Natural killer cell (primary cell): Measurements from ENCODE around the gene ST6GALNAC4. TPM values are rescaled to one million over a fixed set of nuclear protein-coding genes. Genes with fewer than 3 reads are reported as not detected.

Source experiments
- ATAC-seq, 3 donors: fragments of 150-1000 bp in 2 of 3; fragments of 200-7000 bp in 1 of 3; cut with Tn5 transposase; 1 replicate in 1 of 3; 2 replicates in 2 of 3; pipeline ENCODE4 v1.10.0; 2021; ENCODE audit warnings: mild to moderate bottlenecking in 2 of 3, moderate library complexity in 2 of 3
- DNase-seq, 2 donors: peaks; one replicate each; pipeline versions ENCODE4 v3.0.0 to v3.0.0-alpha.2; 2013 to 2021; ENCODE audit warnings: mixed read lengths in 1 of 2
- H3K27ac ChIP-seq: one replicate; pipeline ENCODE4 v1.5.1; 2013; ENCODE audit warnings: mild to moderate bottlenecking, low read length
- H3K27me3 ChIP-seq: one replicate; pipeline ENCODE4 v1.6.1; 2013; ENCODE audit warnings: low read length; ENCODE audit not compliant: control insufficient read depth, insufficient read depth
- H3K36me3 ChIP-seq: one replicate; pipeline ENCODE4 v1.6.1; 2013; ENCODE audit warnings: low read length; ENCODE audit not compliant: control insufficient read depth, insufficient read depth
- H3K4me1 ChIP-seq: one replicate; pipeline ENCODE4 v1.6.1; 2013; ENCODE audit warnings: low read length; ENCODE audit not compliant: control insufficient read depth, insufficient read depth
- H3K4me3 ChIP-seq: one replicate; pipeline ENCODE4 v1.5.1; 2013; ENCODE audit warnings: low read length
- H3K9me3 ChIP-seq: one replicate; pipeline ENCODE4 v1.6.1; 2013; ENCODE audit warnings: low read length; ENCODE audit not compliant: control insufficient read depth, insufficient read depth
- H3K27ac Mint-ChIP-seq, 2 donors: one replicate each; pipeline ENCODE4 v1.8.0; 2022; ENCODE audit warnings: mild to moderate bottlenecking in 2 of 2, mixed read lengths in 2 of 2, moderate library complexity in 1 of 2
- H3K27me3 Mint-ChIP-seq, 2 donors: one replicate each; pipeline ENCODE4 v1.8.0; 2022; ENCODE audit warnings: low read depth in 2 of 2, mixed read lengths in 2 of 2
- H3K36me3 Mint-ChIP-seq: one replicate; pipeline ENCODE4 v1.8.0; 2022; ENCODE audit warnings: mixed read lengths
- H3K4me1 Mint-ChIP-seq, 2 donors: one replicate each; pipeline ENCODE4 v1.8.0; 2022; ENCODE audit warnings: mixed read lengths in 2 of 2
- H3K4me3 Mint-ChIP-seq: one replicate; pipeline ENCODE4 v1.8.0; 2022; ENCODE audit warnings: mild to moderate bottlenecking, moderate library complexity, mixed read lengths
- H3K9me3 Mint-ChIP-seq, 2 donors: one replicate each; pipeline ENCODE4 v1.8.0; 2022; ENCODE audit warnings: mixed read lengths in 2 of 2
- CTCF ChIP-seq: fragments of 200-600 bp; IDR thresholded peaks from one replicate; pipeline ENCODE4 v1.8.0; 2022; ENCODE audit warnings: antibody characterized with exemption
- WGBS: methylation state at CpG from one replicate; pipeline ENCODE4 v1.1.7; 2013; ENCODE audit warnings: missing lambda C conversion rate; ENCODE audit not compliant: insufficient coverage; 5-methylcytosine and 5-hydroxymethylcytosine counted together
- intact Hi-C: fragments of 100-400 bp; cut with micrococcal nuclease; formaldehyde crosslinking; loops from one replicate; pipeline ENCODE4 v1.14.2; 2022
- total RNA-seq, 4 donors: library from RNA; stranded (reverse); fragments of 120-200 nt in 1 of 4; gene quantifications; one replicate each; pipeline versions ENCODE4 v1.2.3 to v1.2.4, GENCODE V29; 2013 to 2022

The ST6GALNAC4 gene
- total RNA-seq, 3 donors from 2014 or later (not counting 1 experiment from before 2014, with no cell fraction given) = 18.8 to 33.0 (median 20.4) TPM

- H3K9me3 ChIP-seq = no peaks in the 10 kb centered on the region
- TF ChIP-seq CTCF = no peak
- H3K27me3 ChIP-seq = no peaks in the 10 kb centered on the region
- no peaks in the 10 kb centered on the region for H3K27me3 Mint-ChIP-seq
- no peaks in the 10 kb centered on the region for H3K36me3 Mint-ChIP-seq
- H3K27ac Mint-ChIP-seq = peak overlapping the region; percentile 4 to 92
- H3K9me3 Mint-ChIP-seq = no peaks in the 10 kb centered on the region
- peaks cover 37 to 47% of the 10 kb centered on the region in 2 donors for H3K4me1 Mint-ChIP-seq
- peaks cover 4% of the 10 kb centered on the region for H3K36me3 ChIP-seq
- ATAC-seq = no peak
- 78% methylated on average over 3 of the region's 4 CpGs for WGBS
- no peak overlapping the region for H3K4me3 ChIP-seq
- intact Hi-C loops = no loop called here
- no peak for DNase-seq
- peak overlapping the region; percentile 68 for H3K4me3 Mint-ChIP-seq
- H3K4me1 ChIP-seq = peaks cover 36% of the 10 kb centered on the region
- no peak overlapping the region for H3K27ac ChIP-seq
Observed at GRCh38 chr9:127935765-127936221, 19.0 kb upstream of the ST6GALNAC4 start.

DNA sequence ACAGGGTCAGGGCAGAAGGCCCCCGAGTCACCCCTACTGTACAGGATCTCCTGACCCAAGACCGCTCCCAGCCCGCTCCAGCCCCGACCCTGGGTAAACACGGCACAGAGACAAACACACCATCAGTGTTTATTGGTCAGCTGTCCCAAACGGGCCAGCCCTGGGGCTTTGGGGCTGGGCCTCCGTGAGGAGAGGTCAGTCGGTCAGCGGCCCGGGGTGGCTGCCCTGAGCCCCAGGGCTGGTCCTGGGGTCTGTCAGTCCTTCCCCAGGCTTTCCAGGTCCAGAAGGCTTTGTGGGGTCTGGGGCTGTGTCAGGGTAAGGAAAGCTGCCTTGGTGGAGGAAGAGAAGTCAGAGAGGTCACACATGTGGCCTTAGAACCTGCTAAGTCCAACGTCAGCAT is 18.1 kb upstream of the ST6GALNAC4 start:
- no peaks in the 10 kb centered on the region for H3K9me3 ChIP-seq
- no peaks in the 10 kb centered on the region for H3K27me3 Mint-ChIP-seq
- no peak for ATAC-seq
- TF ChIP-seq CTCF = no peak
- no peaks in the 10 kb centered on the region for H3K9me3 Mint-ChIP-seq
- 80% methylated on average over 11 of the region's 11 CpGs for WGBS
- no peaks in the 10 kb centered on the region for H3K27me3 ChIP-seq
- H3K36me3 Mint-ChIP-seq = no peaks in the 10 kb centered on the region
- H3K36me3 ChIP-seq = peaks cover 4% of the 10 kb centered on the region
- H3K4me1 ChIP-seq = peaks cover 42% of the 10 kb centered on the region
- no peak overlapping the region for H3K27ac Mint-ChIP-seq
- intact Hi-C loops = no loop called here
- no peak overlapping the region for H3K27ac ChIP-seq
- DNase-seq = no peak
- peaks cover 38 to 50% of the 10 kb centered on the region in 2 donors for H3K4me1 Mint-ChIP-seq
- H3K4me3 ChIP-seq = no peak overlapping the region
- H3K4me3 Mint-ChIP-seq = peak overlapping the region; percentile 50

- peak overlapping the region in 1 of 2 donors; percentile 52 for H3K27ac Mint-ChIP-seq
- H3K27me3 Mint-ChIP-seq = no peaks in the 10 kb centered on the region
- Histone ChIP-seq H3K27ac (no peak overlapping the region), H3K27me3 (no peaks in the 10 kb centered on the region), H3K4me3 (no peak overlapping the region), H3K36me3 (peaks cover 4% of the 10 kb centered on the region), H3K9me3 (no peaks in the 10 kb centered on the region), H3K4me1 (peaks cover 47% of the 10 kb centered on the region)
- H3K9me3 Mint-ChIP-seq = no peaks in the 10 kb centered on the region
- no peaks in the 10 kb centered on the region for H3K36me3 Mint-ChIP-seq
- intact Hi-C loops = no loop called here
- DNase-seq = no peak
- peaks cover 42 to 54% of the 10 kb centered on the region in 2 donors for H3K4me1 Mint-ChIP-seq
- TF ChIP-seq CTCF = no peak
- ATAC-seq = no peak
- 97% methylated on average over 4 of the region's 4 CpGs for WGBS
- H3K4me3 Mint-ChIP-seq = no peak overlapping the region
Observed at GRCh38 chr9:127934248-127934647, 17.4 kb upstream of the ST6GALNAC4 start.
